SK-N-MC (cell line): ENCODE measurements around the gene ZCCHC14.

Experiments
- EZH2 ChIP-seq: fragments of 200-600 bp; sonication (generic); IDR thresholded peaks from one replicate; pipeline ENCODE4 v1.6.1; 2017; ENCODE audit warnings: antibody characterized with exemption
- FOXP2 ChIP-seq: optimal IDR thresholded peaks from 2 replicates; pipeline ENCODE3; 2011; ENCODE audit warnings: mild to moderate bottlenecking, moderate library complexity; ENCODE audit not compliant: insufficient read depth; ENCODE audit errors: extremely low read length, control extremely low read depth
- POLR2AphosphoS5 ChIP-seq: IDR thresholded peaks from 2 replicates; pipeline ENCODE4 v1.6.1; 2012; ENCODE audit warnings: mild to moderate bottlenecking, low read depth, low read length, borderline replicate concordance

DNA sequence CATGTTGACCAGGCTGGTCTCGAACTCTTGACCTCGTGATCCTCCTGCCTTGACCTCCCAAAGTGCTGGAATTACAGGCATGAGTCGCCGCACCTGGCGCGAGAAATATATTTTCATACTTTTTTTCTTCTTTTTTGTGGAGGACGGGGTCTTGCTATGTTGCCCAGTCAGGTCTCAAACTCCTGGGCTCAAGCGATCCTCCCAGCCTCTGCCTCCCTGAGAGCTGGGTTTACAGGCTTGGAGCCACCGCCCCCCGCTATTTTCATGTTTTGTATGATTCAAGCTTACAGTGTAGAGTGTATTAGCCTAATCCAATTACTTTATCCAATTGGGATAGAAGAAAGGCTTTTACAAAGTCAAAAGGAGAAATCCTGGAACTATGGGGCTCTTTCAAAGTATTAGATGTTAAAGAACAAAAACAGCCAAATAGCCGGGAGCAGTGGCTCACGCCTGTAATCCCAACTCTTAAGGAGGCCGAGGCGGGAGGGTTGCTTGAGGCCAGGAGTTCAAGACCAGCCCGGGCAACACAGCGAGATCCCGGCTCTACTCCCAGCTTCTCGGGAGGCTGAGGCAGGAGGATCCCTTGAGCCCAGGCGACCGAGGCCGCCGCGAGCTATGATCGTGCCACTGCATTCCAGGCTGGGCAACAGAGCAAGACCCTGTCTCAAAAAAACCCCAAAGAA is 102.0 kb downstream of the ZCCHC14 start:
- TF ChIP-seq POLR2AphosphoS5 (no peak), EZH2 (no peak), FOXP2 (no peak)
